GM13976 (cell line): ENCODE data around the gene DNAJA1.
"Not testable (repeated sequence)": the region's sequence is repeated elsewhere in the genome, so short reads cannot be mapped to it uniquely, and the experiment has no call there.

ENCODE experiments used
- DNase-seq: peaks from one replicate; pipeline ENCODE4 v3.0.0; 2012; ENCODE audit warnings: low spot score
- CTCF ChIP-seq: IDR thresholded peaks from 2 replicates; pipeline ENCODE4 v1.5.1; 2012; ENCODE audit warnings: borderline replicate concordance, mild to moderate bottlenecking; ENCODE audit not compliant: insufficient read depth; ENCODE audit errors: extremely low read depth, missing control alignments, control extremely low read depth
- in situ Hi-C: fragments of 300-500 bp; cut with MboI; formaldehyde crosslinking; loops from one replicate; pipeline ENCODE4 v1.12.0; 2022; ENCODE audit warnings: low sequenced_read_pairs, mixed read lengths, inconsistent platforms; ENCODE audit not compliant: unreplicated experiment

The DNAJA1 gene

GRCh38 chr9:33024966-33025571, at the start of gene DNAJA1:
Gene DNAJA1, plus strand, starts transcription at chr9:33025273. Its CDS starts 1,212 bp downstream, at chr9:33026485.
- DNase-seq = peak; percentile 97
- TF ChIP-seq CTCF = no peak
- in situ Hi-C loops = no loop called here

GRCh38 chr9:32978051-32978450, 47.0 kb upstream of the DNAJA1 start:
- TF ChIP-seq CTCF = no peak
- in situ Hi-C loops = no loop called here
- no peak for DNase-seq

- no peak for DNase-seq
- in situ Hi-C loops = loop anchor here (10.0 kb wide), 1 partner anchor 602 kb away; the partner anchor contains the start of gene ACO1
- no peak for TF ChIP-seq CTCF
Measured at GRCh38 chr9:32986971-32987370, 38.1 kb upstream of the DNAJA1 start.

GRCh38 chr9:32989660-32990059, 35.4 kb upstream of the DNAJA1 start:
- DNase-seq = no peak
- in situ Hi-C loops = loop anchor here (10.0 kb wide), 1 partner anchor 605 kb away; the partner anchor contains the start of gene ACO1
- TF ChIP-seq CTCF = no peak

GRCh38 chr9:32991897-32992594, 33.0 kb upstream of the DNAJA1 start:
- DNase-seq = no peak
- TF ChIP-seq CTCF = no peak
- in situ Hi-C loops = no loop called here

- no peak for TF ChIP-seq CTCF
- in situ Hi-C loops = no loop called here
- DNase-seq = no peak
Measured at GRCh38 chr9:32992595-32993238, 32.4 kb upstream of the DNAJA1 start.

GRCh38 chr9:33000682-33001055, 24.4 kb upstream of the DNAJA1 start:
- in situ Hi-C loops = not testable (repeated sequence)

GRCh38 chr9:33005335-33005734, 19.7 kb upstream of the DNAJA1 start:
- in situ Hi-C loops, DNase-seq: not testable (repeated sequence)

More at GRCh38 chr9:33000682-33001055, 24.4 kb upstream of the DNAJA1 start:
- not testable (repeated sequence) for DNase-seq
